HEK293T (cell line): ENCODE results near the gene PRR29.

Experiments used
- ARNT ChIP-seq: fragments of 450-650 bp; IDR thresholded peaks from 2 replicates; pipeline ENCODE4 v1.6.1; 2017; ENCODE audit warnings: mild to moderate bottlenecking
- BHLHE40 ChIP-seq: fragments of 450-650 bp; IDR thresholded peaks from 2 replicates; pipeline ENCODE4 v1.6.1; 2016; ENCODE audit warnings: mild to moderate bottlenecking, moderate library complexity, borderline replicate concordance
- CTBP1 ChIP-seq: fragments of 450-650 bp; IDR thresholded peaks from 2 replicates; pipeline ENCODE4 v1.6.1; 2016; ENCODE audit warnings: borderline replicate concordance
- ELF4 ChIP-seq: fragments of 450-650 bp; IDR thresholded peaks from 2 replicates; pipeline ENCODE4 v1.6.1; 2017; ENCODE audit warnings: antibody characterized with exemption
- FOXA1 ChIP-seq: fragments of 450-650 bp; IDR thresholded peaks from 2 replicates; pipeline ENCODE4 v1.6.1; 2016; ENCODE audit warnings: mild to moderate bottlenecking
- FOXK2 ChIP-seq: fragments of 450-650 bp; IDR thresholded peaks from 2 replicates; pipeline ENCODE4 v1.6.1; 2016; ENCODE audit warnings: mild to moderate bottlenecking
- FOXM1 ChIP-seq: fragments of 450-650 bp; IDR thresholded peaks from 2 replicates; pipeline ENCODE4 v1.6.1; 2017; ENCODE audit warnings: mild to moderate bottlenecking, borderline replicate concordance
- L3MBTL2 ChIP-seq: fragments of 450-650 bp; conservative IDR thresholded peaks from 2 replicates; pipeline ENCODE4 v1.6.1; 2016; ENCODE audit warnings: mild to moderate bottlenecking
- PKNOX1 ChIP-seq: fragments of 450-650 bp; IDR thresholded peaks from 2 replicates; pipeline ENCODE4 v1.6.1; 2016
- SP1 ChIP-seq: fragments of 450-650 bp; IDR thresholded peaks from 2 replicates; pipeline ENCODE4 v1.6.1; 2017
- SUZ12 ChIP-seq: fragments of 450-650 bp; IDR thresholded peaks from 2 replicates; pipeline ENCODE4 v1.6.1; 2016; ENCODE audit warnings: mild to moderate bottlenecking
- ZNF384 ChIP-seq: fragments of 450-650 bp; IDR thresholded peaks from 2 replicates; pipeline ENCODE4 v1.6.1; 2016

GRCh38 chr17:64041912-64042311 is 43.8 kb downstream of the PRR29 start:
- TF ChIP-seq FOXA1 (no peak), FOXK2 (no peak), L3MBTL2 (no peak), FOXM1 (no peak), ELF4 (no peak), ZNF384 (no peak), SUZ12 (no peak), SP1 (no peak), BHLHE40 (no peak), PKNOX1 (no peak), CTBP1 (no peak), ARNT (no peak)
